Measurements from ENCODE around the gene PLXNA4. TPM values are rescaled to one million over a fixed set of nuclear protein-coding genes. Genes with fewer than 3 reads are reported as not detected.

Gene PLXNA4
- total RNA-seq, 2 donors from 2014 or later: 24.0 to 42.7 TPM

- Mint-ChIP-seq H3K9me3 (no peaks in the 10 kb centered on the region), H3K4me3 (no peak overlapping the region), H3K4me1 (peaks cover 32% of the 10 kb centered on the region), H3K36me3 (ENCODE audit: low read depth) (peaks cover 35% of the 10 kb centered on the region), H3K27me3 (ENCODE audit: insufficient read depth) (no peaks in the 10 kb centered on the region), H3K27ac (no peak overlapping the region)
- H3K4me1 ChIP-seq (ENCODE audit: control insufficient read depth, insufficient read depth, low read length): peaks cover 9% of the 10 kb centered on the region
- WGBS, 2 experiments (ENCODE audit: insufficient coverage in 1 of 2, insufficient read length in 1 of 2): 72 to 94% methylated on average over 3 to 4 of the region's 4 CpGs
- no peak overlapping the region for H3K4me3 ChIP-seq (ENCODE audit: low read length)
- no peak overlapping the region for H3K27ac ChIP-seq (ENCODE audit: low read depth, low read length)
- DNase-seq: no peak
- H3K36me3 ChIP-seq (ENCODE audit: control insufficient read depth, insufficient read depth, low read length): peaks cover 17% of the 10 kb centered on the region
- H3K9ac ChIP-seq (ENCODE audit: extremely low read depth, low read length, poor library complexity, severe bottlenecking): no peak overlapping the region
- TF ChIP-seq CTCF (conservative IDR thresholded peaks at IDR 0.05): no peak
- H3K9me3 ChIP-seq (ENCODE audit: control insufficient read depth, low read length): no peaks in the 10 kb centered on the region
- no peaks in the 10 kb centered on the region for H3K27me3 ChIP-seq (ENCODE audit: control insufficient read depth, insufficient read depth, low read length, poor library complexity, severe bottlenecking)
Observed at GRCh38 chr7:132218876-132219275, 357.4 kb downstream of the PLXNA4 start.

GRCh38 chr7:132216847-132217525 is 359.3 kb downstream of the PLXNA4 start:
- H3K4me1 Mint-ChIP-seq: peaks cover 21% of the 10 kb centered on the region
- Histone ChIP-seq H3K9me3 (ENCODE audit: control insufficient read depth, low read length) (no peaks in the 10 kb centered on the region), H3K4me1 (ENCODE audit: control insufficient read depth, insufficient read depth, low read length) (peaks cover 3% of the 10 kb centered on the region), H3K9ac (ENCODE audit: extremely low read depth, low read length, poor library complexity, severe bottlenecking) (no peak overlapping the region), H3K4me3 (ENCODE audit: low read length) (no peak overlapping the region), H3K27me3 (ENCODE audit: control insufficient read depth, insufficient read depth, low read length, poor library complexity, severe bottlenecking) (no peaks in the 10 kb centered on the region), H3K27ac (ENCODE audit: low read depth, low read length) (no peak overlapping the region), H3K36me3 (ENCODE audit: control insufficient read depth, insufficient read depth, low read length) (peaks cover 4% of the 10 kb centered on the region)
- H3K9me3 Mint-ChIP-seq: no peaks in the 10 kb centered on the region
- H3K27me3 Mint-ChIP-seq (ENCODE audit: insufficient read depth): no peaks in the 10 kb centered on the region
- no peak for TF ChIP-seq CTCF (conservative IDR thresholded peaks at IDR 0.05)
- H3K36me3 Mint-ChIP-seq (ENCODE audit: low read depth): peaks cover 25% of the 10 kb centered on the region
- WGBS, 2 experiments (ENCODE audit: insufficient coverage in 1 of 2, insufficient read length in 1 of 2): 82 to 87% methylated on average over 5 to 8 of the region's 8 CpGs
- no peak overlapping the region for H3K27ac Mint-ChIP-seq
- H3K4me3 Mint-ChIP-seq: no peak overlapping the region
- DNase-seq: no peak

- no peak for TF ChIP-seq CTCF (conservative IDR thresholded peaks at IDR 0.05)
- H3K4me1 Mint-ChIP-seq: peaks cover 15% of the 10 kb centered on the region
- Histone ChIP-seq H3K27ac (ENCODE audit: low read depth, low read length) (no peak overlapping the region), H3K9ac (ENCODE audit: extremely low read depth, low read length, poor library complexity, severe bottlenecking) (no peak overlapping the region), H3K4me1 (ENCODE audit: control insufficient read depth, insufficient read depth, low read length) (peaks cover 3% of the 10 kb centered on the region), H3K36me3 (ENCODE audit: control insufficient read depth, insufficient read depth, low read length) (peaks cover 4% of the 10 kb centered on the region), H3K9me3 (ENCODE audit: control insufficient read depth, low read length) (no peaks in the 10 kb centered on the region), H3K4me3 (ENCODE audit: low read length) (no peak overlapping the region), H3K27me3 (ENCODE audit: control insufficient read depth, insufficient read depth, low read length, poor library complexity, severe bottlenecking) (no peaks in the 10 kb centered on the region)
- DNase-seq: no peak
- H3K36me3 Mint-ChIP-seq (ENCODE audit: low read depth): peaks cover 29% of the 10 kb centered on the region
- 61 to 65% methylated on average over 4 to 6 of the region's 6 CpGs for WGBS, 2 experiments (ENCODE audit: insufficient coverage in 1 of 2, insufficient read length in 1 of 2)
- no peaks in the 10 kb centered on the region for H3K27me3 Mint-ChIP-seq (ENCODE audit: insufficient read depth)
- H3K4me3 Mint-ChIP-seq: no peak overlapping the region
- H3K9me3 Mint-ChIP-seq: no peaks in the 10 kb centered on the region
- H3K27ac Mint-ChIP-seq: no peak overlapping the region
Observed at GRCh38 chr7:132214452-132214851, 361.8 kb downstream of the PLXNA4 start.

Measured in endodermal cell (in vitro differentiated cells).